Stomach (tissue), 4 donors: ENCODE measurements around the gene TBC1D5.

Experiments
- CTCF ChIP-seq, 7 experiments: fragments of 450-650 bp in 4 of 7; fragments of 200-600 bp in 3 of 7; sonication (generic) in 3 of 7; IDR thresholded peaks; one replicate each; pipeline ENCODE4 v1.5.1; 2016 to 2019; ENCODE audit warnings: antibody characterized with exemption in 7 of 7, control low read depth in 2 of 7, mild to moderate bottlenecking in 1 of 7
- EP300 ChIP-seq: sonication (generic); formaldehyde crosslinking; IDR thresholded peaks from one replicate; pipeline ENCODE4 v1.6.1; 2017; ENCODE audit warnings: antibody characterized with exemption
- POLR2A ChIP-seq, 4 donors: fragments of 450-650 bp; IDR thresholded peaks; one replicate each; pipeline ENCODE4 v1.6.1; 2016; ENCODE audit warnings: antibody characterized with exemption in 4 of 4, control low read depth in 2 of 4, mild to moderate bottlenecking in 1 of 4, moderate library complexity in 1 of 4

DNA sequence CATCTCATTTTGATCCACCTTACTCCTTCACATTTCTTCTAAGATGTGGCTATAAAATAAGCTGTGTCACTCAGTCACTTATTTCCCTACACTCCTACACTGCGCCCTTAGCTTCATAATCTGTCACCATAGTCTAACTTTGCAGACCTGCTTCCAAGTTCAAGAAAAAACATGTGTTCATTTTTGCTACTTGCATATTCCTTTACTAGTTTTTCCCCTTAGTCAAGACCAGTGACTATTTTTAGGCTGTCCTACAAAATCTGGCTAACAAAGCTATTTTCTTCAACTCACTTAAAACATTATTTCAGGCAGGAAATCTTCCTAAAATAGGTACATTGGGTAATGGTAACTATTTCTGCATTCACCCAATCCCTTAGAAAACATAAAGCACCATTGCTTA is 272.5 kb downstream of the TBC1D5 start:
- no peak for TF ChIP-seq EP300
- TF ChIP-seq CTCF (IDR thresholded peaks at IDR 0.05): no peak
- TF ChIP-seq POLR2A (IDR thresholded peaks at IDR 0.05): no peak
